Activated CD4-positive, alpha-beta T cell treated with anti-CD3 and anti-CD28 coated beads, Interleukin-2, amount 50 U/mL, for 16 hours (primary cell): ENCODE data around the gene DAPL1.
"Not testable (repeated sequence)": the region's sequence is repeated elsewhere in the genome, so short reads cannot be mapped to it uniquely, and the experiment has no call there.

Experiments
- DNase-seq: peaks from one replicate; pipeline ENCODE4 v3.0.0-alpha.2; 2020

The DAPL1 gene

GRCh38 chr2:158825021-158825420 is 29.9 kb downstream of the DAPL1 start:
- no peak for DNase-seq

GRCh38 chr2:158826965-158827364 is 31.8 kb downstream of the DAPL1 start:
- DNase-seq, result no peak

- no peak for DNase-seq
Observed at GRCh38 chr2:158828378-158829164, 33.5 kb downstream of the DAPL1 start.

GRCh38 chr2:158829167-158829566 is 34.0 kb downstream of the DAPL1 start:
- DNase-seq, result no peak

GRCh38 chr2:158830201-158830600 is 35.1 kb downstream of the DAPL1 start:
- no peak for DNase-seq

GRCh38 chr2:158835431-158835830 is 40.3 kb downstream of the DAPL1 start:
- no peak for DNase-seq

- DNase-seq, result no peak
Observed at GRCh38 chr2:158837645-158838044, 42.5 kb downstream of the DAPL1 start.

GRCh38 chr2:158841850-158842249 is 46.7 kb downstream of the DAPL1 start:
- DNase-seq, result no peak

GRCh38 chr2:158845444-158845843 is 50.3 kb downstream of the DAPL1 start:
- no peak for DNase-seq

GRCh38 chr2:158845859-158846258 is 50.7 kb downstream of the DAPL1 start:
- no peak for DNase-seq

GRCh38 chr2:158847526-158847925 is 52.4 kb downstream of the DAPL1 start:
- DNase-seq, result not testable (repeated sequence)

- not testable (repeated sequence) for DNase-seq
Observed at GRCh38 chr2:158848031-158848970, 53.2 kb downstream of the DAPL1 start.

GRCh38 chr2:158860179-158860578 is 65.1 kb downstream of the DAPL1 start:
- DNase-seq, result not testable (repeated sequence)

GRCh38 chr2:158861626-158862025 is 66.5 kb downstream of the DAPL1 start:
- DNase-seq, result not testable (repeated sequence)

GRCh38 chr2:158865469-158865868 is 70.4 kb downstream of the DAPL1 start:
- DNase-seq, result not testable (repeated sequence)
